GM12891 (cell line): Measurements from ENCODE around the gene GRXCR2.

ENCODE experiments used
- POLR2A ChIP-seq: IDR thresholded peaks from 2 replicates; pipeline ENCODE4 v1.6.1; 2011; ENCODE audit warnings: low read depth, low read length, control low read depth
- POLR2AphosphoS5 ChIP-seq: IDR thresholded peaks from 2 replicates; pipeline ENCODE4 v1.6.1; 2011; ENCODE audit warnings: low read depth, low read length, control low read depth
- SPI1 ChIP-seq: IDR thresholded peaks from 2 replicates; pipeline ENCODE4 v1.6.1; 2011; ENCODE audit warnings: low read depth, low read length, control low read depth
- TAF1 ChIP-seq: IDR thresholded peaks from 2 replicates; pipeline ENCODE4 v1.6.1; 2011; ENCODE audit warnings: low read depth, low read length, control low read depth

- no peak for TF ChIP-seq POLR2A
- TF ChIP-seq POLR2AphosphoS5 = no peak
- no peak for TF ChIP-seq SPI1
- no peak for TF ChIP-seq TAF1
Observed at GRCh38 chr5:145903867-145904266, 31.1 kb upstream of the GRXCR2 start.
